Loucy (cell line): ENCODE measurements around the gene SRGAP1.

Experiments used
- EZH2phosphoT487 ChIP-seq: fragments of 200-600 bp; IDR thresholded peaks from 2 replicates; pipeline ENCODE4 v1.6.1; 2018; ENCODE audit warnings: antibody characterized with exemption, mild to moderate bottlenecking, moderate library complexity, borderline replicate concordance
- TF ChIP-seq, protein P1 (sequence below): fragments of 200-600 bp; sonication (generic); conservative IDR thresholded peaks from 2 replicates; pipeline ENCODE4 v1.5.1; 2014; ENCODE audit warnings: mild to moderate bottlenecking, antibody characterized with exemption, low read length

DNA sequence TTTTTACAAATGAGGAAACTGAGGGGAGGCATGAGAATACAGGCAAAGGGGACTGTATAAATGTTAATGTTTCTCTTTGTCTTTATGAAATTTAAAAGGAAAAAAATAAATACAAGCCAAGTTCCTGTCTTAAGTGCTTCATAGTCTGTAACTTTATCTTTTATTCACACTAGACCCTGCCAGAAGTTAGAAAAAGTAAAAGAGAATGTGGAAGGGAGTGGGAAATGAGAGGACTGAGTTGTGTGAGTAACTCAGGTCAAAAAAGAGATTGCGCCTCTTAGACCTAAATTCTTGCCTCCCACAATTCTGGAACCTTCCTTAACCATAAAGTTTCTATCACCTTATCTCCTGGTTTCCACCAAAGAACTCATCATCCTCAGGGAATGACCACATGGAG lies 236.5 kb downstream of the SRGAP1 start:
- TF ChIP-seq, protein P1, sequence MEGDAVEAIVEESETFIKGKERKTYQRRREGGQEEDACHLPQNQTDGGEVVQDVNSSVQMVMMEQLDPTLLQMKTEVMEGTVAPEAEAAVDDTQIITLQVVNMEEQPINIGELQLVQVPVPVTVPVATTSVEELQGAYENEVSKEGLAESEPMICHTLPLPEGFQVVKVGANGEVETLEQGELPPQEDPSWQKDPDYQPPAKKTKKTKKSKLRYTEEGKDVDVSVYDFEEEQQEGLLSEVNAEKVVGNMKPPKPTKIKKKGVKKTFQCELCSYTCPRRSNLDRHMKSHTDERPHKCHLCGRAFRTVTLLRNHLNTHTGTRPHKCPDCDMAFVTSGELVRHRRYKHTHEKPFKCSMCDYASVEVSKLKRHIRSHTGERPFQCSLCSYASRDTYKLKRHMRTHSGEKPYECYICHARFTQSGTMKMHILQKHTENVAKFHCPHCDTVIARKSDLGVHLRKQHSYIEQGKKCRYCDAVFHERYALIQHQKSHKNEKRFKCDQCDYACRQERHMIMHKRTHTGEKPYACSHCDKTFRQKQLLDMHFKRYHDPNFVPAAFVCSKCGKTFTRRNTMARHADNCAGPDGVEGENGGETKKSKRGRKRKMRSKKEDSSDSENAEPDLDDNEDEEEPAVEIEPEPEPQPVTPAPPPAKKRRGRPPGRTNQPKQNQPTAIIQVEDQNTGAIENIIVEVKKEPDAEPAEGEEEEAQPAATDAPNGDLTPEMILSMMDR: no peak
- no peak for TF ChIP-seq EZH2phosphoT487
